ENCODE results near the gene KRTAP5-8.
A peak's percentile ranks its signal among the peaks of the same experiment; 100 is the strongest.
"Not testable (repeated sequence)": the region's sequence is repeated elsewhere in the genome, so short reads cannot be mapped to it uniquely, and the experiment has no call there.

The KRTAP5-8 gene

GRCh38 chr11:71572811-71573210 is 35.0 kb downstream of the KRTAP5-8 start:
- DNase-seq (ENCODE audit: low spot score) = no peak
- TF ChIP-seq CTCF (IDR thresholded peaks at IDR 0.05; ENCODE audit: extremely low read depth, missing control alignments) = no peak

GRCh38 chr11:71574418-71574817 is 36.6 kb downstream of the KRTAP5-8 start:
- DNase-seq (ENCODE audit: low spot score) = no peak
- TF ChIP-seq CTCF (IDR thresholded peaks at IDR 0.05; ENCODE audit: extremely low read depth, missing control alignments) = no peak

- no peak for TF ChIP-seq CTCF (IDR thresholded peaks at IDR 0.05; ENCODE audit: extremely low read depth, missing control alignments)
- DNase-seq (ENCODE audit: low spot score) = no peak
These were observed 38.0 kb downstream of the KRTAP5-8 start for GRCh38 chr11:71575723-71576424.

GRCh38 chr11:71576688-71577465 is 39.1 kb downstream of the KRTAP5-8 start:
- not testable (repeated sequence) for DNase-seq (ENCODE audit: low spot score)

GRCh38 chr11:71577469-71578004 is 39.7 kb downstream of the KRTAP5-8 start:
- TF ChIP-seq CTCF (IDR thresholded peaks at IDR 0.05; ENCODE audit: extremely low read depth, missing control alignments) = no peak

GRCh38 chr11:71579513-71579912 is 41.7 kb downstream of the KRTAP5-8 start:
- not testable (repeated sequence) for DNase-seq (ENCODE audit: low spot score)

More at GRCh38 chr11:71577469-71578004, 39.7 kb downstream of the KRTAP5-8 start:
- no peak for DNase-seq (ENCODE audit: low spot score)

GRCh38 chr11:71580057-71581003 is 42.5 kb downstream of the KRTAP5-8 start:
- TF ChIP-seq CTCF (IDR thresholded peaks at IDR 0.05; ENCODE audit: extremely low read depth, missing control alignments) = peak; percentile 79
- peak; percentile 66 for DNase-seq (ENCODE audit: low spot score)
